ENCODE measurements around the gene CAPN7. TPM values are rescaled to one million over a fixed set of nuclear protein-coding genes. Genes with fewer than 3 reads are reported as not detected.
"Not testable (repeated sequence)": the region's sequence is repeated elsewhere in the genome, so short reads cannot be mapped to it uniquely, and the experiment has no call there.

CAPN7 gene
- total RNA-seq, 4 donors from 2014 or later = 41.8 to 49.5 (median 43.9) TPM

- no peak for DNase-seq (ENCODE audit: low spot score)
- TF ChIP-seq CTCF (IDR thresholded peaks at IDR 0.05) = no peak
- no peak for ATAC-seq (ENCODE audit: low FRiP score)
These were observed 41.0 kb upstream of the CAPN7 start for GRCh38 chr3:15165061-15165460.

GRCh38 chr3:15166391-15166790, 39.7 kb upstream of the CAPN7 start:
- ATAC-seq (ENCODE audit: low FRiP score); DNase-seq (ENCODE audit: low spot score): not testable (repeated sequence)

GRCh38 chr3:15171096-15171495, 35.0 kb upstream of the CAPN7 start:
- ATAC-seq (ENCODE audit: low FRiP score) = no peak

GRCh38 chr3:15172806-15173205, 33.2 kb upstream of the CAPN7 start:
- TF ChIP-seq CTCF (IDR thresholded peaks at IDR 0.05) = no peak
- ATAC-seq (ENCODE audit: low FRiP score) (no peak), DNase-seq (ENCODE audit: low spot score) (no peak)

More at GRCh38 chr3:15171096-15171495, 35.0 kb upstream of the CAPN7 start:
- TF ChIP-seq CTCF (IDR thresholded peaks at IDR 0.05) = no peak
- no peak for DNase-seq (ENCODE audit: low spot score)

- DNase-seq (ENCODE audit: low spot score) = no peak
- ATAC-seq (ENCODE audit: low FRiP score) = no peak
- TF ChIP-seq CTCF (IDR thresholded peaks at IDR 0.05) = no peak
These were observed 31.1 kb upstream of the CAPN7 start for GRCh38 chr3:15174953-15175352.

GRCh38 chr3:15175605-15176004, 30.4 kb upstream of the CAPN7 start:
- DNase-seq (ENCODE audit: low spot score) = no peak
- ATAC-seq (ENCODE audit: low FRiP score) = no peak
- TF ChIP-seq CTCF (IDR thresholded peaks at IDR 0.05) = no peak

GRCh38 chr3:15180042-15180611, 25.9 kb upstream of the CAPN7 start:
- TF ChIP-seq CTCF (IDR thresholded peaks at IDR 0.05) = no peak
- no peak for ATAC-seq (ENCODE audit: low FRiP score)
- DNase-seq (ENCODE audit: low spot score) = no peak

Measured in omental fat pad (tissue), 4 donors.